ENCODE data around the gene TGFBR3L.

Gene TGFBR3L

DNA sequence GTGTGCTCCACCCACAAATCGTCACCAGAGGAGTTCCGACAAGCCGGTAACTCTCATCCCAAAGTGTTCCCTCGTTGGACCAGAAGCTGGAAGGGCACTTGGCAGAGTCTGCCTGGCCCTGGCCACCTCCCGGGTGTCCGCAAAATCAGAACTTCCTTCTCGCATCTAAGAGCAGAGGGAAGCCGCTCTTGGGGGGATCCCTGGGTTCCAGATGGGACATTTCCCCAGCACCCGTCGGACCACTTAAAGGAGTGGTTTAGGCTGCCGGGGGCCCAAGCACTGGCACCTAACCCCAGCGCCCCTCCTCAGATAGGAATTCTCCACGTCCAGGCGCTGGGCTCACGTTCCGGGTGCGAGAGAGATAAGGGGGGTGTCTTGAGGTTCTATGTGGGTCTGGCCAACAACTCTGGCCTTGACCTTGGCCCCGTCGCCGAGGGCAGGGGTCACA lies 11.8 kb upstream of the TGFBR3L start:
- no peak for DNase-seq (ENCODE audit: low spot score)
- TF ChIP-seq, protein P1, sequence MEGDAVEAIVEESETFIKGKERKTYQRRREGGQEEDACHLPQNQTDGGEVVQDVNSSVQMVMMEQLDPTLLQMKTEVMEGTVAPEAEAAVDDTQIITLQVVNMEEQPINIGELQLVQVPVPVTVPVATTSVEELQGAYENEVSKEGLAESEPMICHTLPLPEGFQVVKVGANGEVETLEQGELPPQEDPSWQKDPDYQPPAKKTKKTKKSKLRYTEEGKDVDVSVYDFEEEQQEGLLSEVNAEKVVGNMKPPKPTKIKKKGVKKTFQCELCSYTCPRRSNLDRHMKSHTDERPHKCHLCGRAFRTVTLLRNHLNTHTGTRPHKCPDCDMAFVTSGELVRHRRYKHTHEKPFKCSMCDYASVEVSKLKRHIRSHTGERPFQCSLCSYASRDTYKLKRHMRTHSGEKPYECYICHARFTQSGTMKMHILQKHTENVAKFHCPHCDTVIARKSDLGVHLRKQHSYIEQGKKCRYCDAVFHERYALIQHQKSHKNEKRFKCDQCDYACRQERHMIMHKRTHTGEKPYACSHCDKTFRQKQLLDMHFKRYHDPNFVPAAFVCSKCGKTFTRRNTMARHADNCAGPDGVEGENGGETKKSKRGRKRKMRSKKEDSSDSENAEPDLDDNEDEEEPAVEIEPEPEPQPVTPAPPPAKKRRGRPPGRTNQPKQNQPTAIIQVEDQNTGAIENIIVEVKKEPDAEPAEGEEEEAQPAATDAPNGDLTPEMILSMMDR (IDR thresholded peaks at IDR 0.05; ENCODE audit: extremely low read depth, missing control alignments), result no peak

DNA sequence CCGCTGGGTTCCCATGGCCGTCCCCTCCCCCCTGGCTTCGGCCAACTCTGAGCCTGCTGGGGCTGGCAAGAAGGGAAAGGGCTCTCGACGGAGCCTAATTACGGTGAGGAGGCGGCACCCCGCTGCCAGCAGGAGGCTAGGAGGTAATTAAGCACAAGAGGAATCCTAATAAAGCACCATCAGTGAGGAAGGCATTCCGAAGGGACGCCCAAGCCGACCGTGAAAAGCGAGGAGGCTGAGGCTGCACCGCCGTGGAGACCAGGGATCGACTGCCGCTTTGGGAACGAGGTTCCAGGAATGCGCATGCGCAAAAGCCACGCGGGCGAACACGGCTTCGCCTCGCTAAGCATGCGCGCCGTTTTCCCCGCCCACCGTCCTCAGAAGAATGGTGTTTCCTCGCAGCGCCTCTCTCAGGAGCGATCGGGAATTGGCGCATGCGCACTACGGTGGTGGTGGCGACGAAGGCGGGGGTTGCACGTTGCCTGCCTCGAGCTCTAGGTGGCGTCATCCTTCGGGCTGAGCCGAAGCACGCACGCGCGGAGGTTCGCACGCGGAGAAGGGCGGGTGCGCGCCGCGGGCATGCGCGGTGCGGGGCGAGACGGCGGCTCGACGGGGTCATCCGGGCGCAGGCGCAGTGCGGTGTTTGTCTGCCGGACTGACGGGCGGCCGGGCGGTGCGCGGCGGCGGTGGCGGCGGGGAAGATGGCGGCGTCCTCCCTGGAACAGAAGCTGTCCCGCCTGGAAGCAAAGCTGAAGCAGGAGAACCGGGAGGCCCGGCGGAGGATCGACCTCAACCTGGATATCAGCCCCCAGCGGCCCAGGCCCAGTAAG lies 11.2 kb upstream of the TGFBR3L start, which contains the start of gene MAP2K7:
MAP2K7 (plus strand) TSS at position 634 of the 830 bp plus-strand sequence; CDS start at position 702, 68 bp downstream.
- peak; percentile 100 for DNase-seq (ENCODE audit: low spot score)
- TF ChIP-seq, protein P1 (IDR thresholded peaks at IDR 0.05; ENCODE audit: extremely low read depth, missing control alignments), result peak; percentile 69

DNA sequence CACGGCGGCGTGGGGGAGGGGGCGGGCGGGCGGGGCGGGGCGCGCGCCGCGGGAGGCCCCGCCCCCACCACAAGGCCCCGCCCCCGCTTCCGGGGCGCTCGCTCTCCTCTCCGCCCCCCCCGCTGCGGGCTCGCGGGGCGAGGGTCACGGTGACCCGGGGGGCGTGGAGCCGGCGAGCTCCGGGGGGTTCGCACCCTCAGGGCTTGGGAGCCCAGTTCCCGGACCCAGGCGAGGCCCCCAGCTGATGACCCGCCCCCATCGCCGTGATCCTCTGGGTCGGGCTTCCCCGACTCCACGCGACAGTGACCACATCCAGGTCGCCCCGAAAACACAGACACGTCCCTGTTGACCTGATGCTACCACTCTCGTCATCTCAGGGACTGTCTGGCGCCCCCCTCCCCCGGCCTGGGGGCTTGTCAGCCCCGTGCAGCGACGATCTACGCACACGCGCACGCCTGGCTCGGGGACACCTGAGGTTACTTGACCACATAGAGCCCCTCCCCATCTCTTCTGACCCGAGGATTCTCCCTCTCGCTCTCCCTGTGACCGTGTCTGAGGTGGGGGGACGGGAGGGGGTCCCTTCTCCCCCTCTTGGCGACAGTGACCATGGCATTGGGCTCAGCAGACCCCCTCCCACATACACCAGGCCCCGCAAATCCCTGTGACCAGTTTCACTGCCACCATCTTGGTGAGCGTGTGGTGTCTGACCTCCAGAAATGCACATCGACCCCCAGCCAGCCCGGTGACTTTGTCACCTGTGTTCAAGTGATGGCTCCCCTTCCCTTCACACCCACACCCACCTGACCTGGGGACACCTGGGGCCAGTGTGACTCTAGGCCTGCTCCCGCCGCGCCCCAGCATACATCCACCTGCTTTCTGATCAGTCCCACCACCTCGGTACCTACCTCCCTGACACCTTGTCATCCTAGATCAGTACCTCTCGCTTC lies 10.3 kb upstream of the TGFBR3L start:
- DNase-seq (ENCODE audit: low spot score), result peak; percentile 88
- TF ChIP-seq, protein P1 (IDR thresholded peaks at IDR 0.05; ENCODE audit: extremely low read depth, missing control alignments), result no peak

DNA sequence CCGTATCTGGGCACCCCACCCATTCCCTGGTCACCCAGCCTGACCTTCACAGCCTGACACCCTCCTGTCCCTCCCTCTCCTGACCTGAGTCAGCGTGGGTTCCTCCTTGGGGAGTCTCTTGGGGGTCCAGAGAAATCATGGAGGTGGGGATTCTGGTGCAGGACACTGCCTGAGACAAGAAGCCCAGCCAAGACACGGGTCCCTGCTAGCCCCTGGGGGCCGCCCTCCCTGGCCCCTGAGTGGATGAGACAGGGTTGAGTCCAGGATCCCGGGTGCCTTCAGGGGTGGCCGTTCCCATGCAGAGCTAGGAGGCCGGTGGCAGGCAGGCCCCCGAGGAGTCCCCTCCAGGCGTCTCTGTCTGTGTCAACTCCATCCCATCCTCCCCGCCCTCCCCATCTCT lies 9.4 kb upstream of the TGFBR3L start:
- TF ChIP-seq, protein P1 (IDR thresholded peaks at IDR 0.05; ENCODE audit: extremely low read depth, missing control alignments), result no peak
- DNase-seq (ENCODE audit: low spot score), result no peak

DNA sequence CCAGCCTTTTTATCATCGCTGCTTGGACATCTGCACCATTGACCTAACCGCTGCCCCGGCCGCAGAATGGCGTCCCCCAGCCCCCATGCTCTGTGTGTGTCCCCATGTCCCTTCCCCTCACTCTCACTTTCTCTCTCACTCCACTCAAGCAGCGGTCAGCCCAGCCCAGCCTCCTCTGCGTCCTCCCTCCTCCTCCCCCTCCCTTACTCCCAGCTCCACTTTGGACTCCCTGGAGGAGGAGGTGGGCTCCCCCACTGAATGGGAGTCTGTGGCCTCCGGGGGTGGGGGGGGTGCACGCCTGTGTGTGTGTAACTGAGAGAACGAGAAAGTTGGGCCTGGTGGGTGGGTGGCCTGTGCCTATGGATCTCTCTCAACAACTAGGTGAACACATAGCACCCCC lies 8.8 kb upstream of the TGFBR3L start:
- TF ChIP-seq, protein P1 (IDR thresholded peaks at IDR 0.05; ENCODE audit: extremely low read depth, missing control alignments), result no peak
- no peak for DNase-seq (ENCODE audit: low spot score)

DNA sequence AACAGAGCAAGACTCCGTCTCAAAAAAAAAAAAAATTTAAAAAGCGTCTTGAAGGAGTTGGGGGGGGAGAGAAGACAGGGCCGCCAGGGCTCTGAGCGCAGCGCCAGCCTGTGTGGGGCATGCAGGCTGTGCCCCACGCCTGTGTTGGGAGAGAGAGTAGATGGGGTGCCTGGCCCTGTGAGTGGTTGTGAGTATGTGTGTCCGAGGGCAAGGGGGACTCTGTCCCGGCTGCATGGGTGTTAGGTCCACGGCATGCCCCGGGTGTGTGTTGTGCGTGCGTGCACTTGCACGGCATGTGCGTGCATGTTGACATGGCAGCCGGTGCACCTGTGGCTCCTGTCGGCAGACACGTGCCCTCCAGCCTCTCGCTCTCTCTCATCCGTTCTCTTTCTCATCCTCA lies 7.5 kb upstream of the TGFBR3L start:
- DNase-seq (ENCODE audit: low spot score), result no peak
- TF ChIP-seq, protein P1 (IDR thresholded peaks at IDR 0.05; ENCODE audit: extremely low read depth, missing control alignments), result no peak
